Liver (tissue), 3 donors: ENCODE measurements around the gene CGNL1.

ENCODE experiments used
- ATF3 ChIP-seq: IDR thresholded peaks from 2 replicates; pipeline ENCODE4 v1.6.1; 2016; ENCODE audit warnings: antibody characterized with exemption
- CTCF ChIP-seq: fragments of 150-350 bp; IDR thresholded peaks from 2 replicates; pipeline ENCODE4 v1.5.1; 2017; ENCODE audit warnings: improper control_type of control experiment, low read depth, low read length; ENCODE audit not compliant: missing input control
- EGR1 ChIP-seq, 2 donors: IDR thresholded peaks; 2 replicates each; pipeline ENCODE4 v1.6.1; 2016 to 2018; ENCODE audit warnings: antibody characterized with exemption in 2 of 2, low read depth in 2 of 2
- JUND ChIP-seq, 2 donors: IDR thresholded peaks; 2 replicates each; pipeline ENCODE4 v1.6.1; 2016; ENCODE audit warnings: antibody characterized with exemption in 2 of 2
- MAX ChIP-seq: IDR thresholded peaks from 2 replicates; pipeline ENCODE4 v1.6.1; 2016; ENCODE audit warnings: antibody characterized with exemption
- REST ChIP-seq: IDR thresholded peaks from 2 replicates; pipeline ENCODE4 v1.6.1; 2016; ENCODE audit warnings: antibody characterized with exemption, mild to moderate bottlenecking
- TAF1 ChIP-seq: conservative IDR thresholded peaks from 2 replicates; pipeline ENCODE4 v1.6.1; 2016; ENCODE audit warnings: antibody characterized with exemption, mild to moderate bottlenecking
- donor health status: healthy.
- donor health status: healthy.

- TF ChIP-seq MAX, result no peak
- no peak for TF ChIP-seq CTCF
- TF ChIP-seq REST, result no peak
- no peak for TF ChIP-seq JUND (IDR thresholded peaks at IDR 0.05)
- no peak for TF ChIP-seq TAF1
- TF ChIP-seq ATF3, result no peak
- TF ChIP-seq EGR1 (IDR thresholded peaks at IDR 0.05; ENCODE audit: low read depth in 2 of 2), result no peak
Measured at GRCh38 chr15:57517030-57517671, 140.8 kb downstream of the CGNL1 start.
